ENCODE results near the gene FZD2. TPM values are rescaled to one million over a fixed set of nuclear protein-coding genes. Genes with fewer than 3 reads are reported as not detected.
A peak's percentile ranks its signal among the peaks of the same experiment; 100 is the strongest.
"Not testable (repeated sequence)": the region's sequence is repeated elsewhere in the genome, so short reads cannot be mapped to it uniquely, and the experiment has no call there.

Gene FZD2
- total RNA-seq (10 to 100 TPM in 1 of 2 donors, 1 to 10 TPM in 1; 9.8 to 12.1 TPM), polyA plus RNA-seq (ENCODE audit: insufficient read length in 6 of 6) (10 to 100 TPM; 22.5 to 36.7 (median 29.0) TPM)
- long read RNA-seq, donor 1, transcript FZD2-201 (1 exons, 2,112 nt), result major isoform, 64 of 64 reads
- long read RNA-seq, donor 1, partial matches to known transcripts, result 0 of 64 reads
- long read RNA-seq, donor 1, other reads (novel, unspliced or antisense), result 0 of 64 reads
- long read RNA-seq, donor 2, transcript FZD2-201 (1 exons, 2,112 nt), result major isoform, 63 of 63 reads
- long read RNA-seq, donor 2, partial matches to known transcripts, result 0 of 63 reads
- long read RNA-seq, donor 2, other reads (novel, unspliced or antisense), result 0 of 63 reads
- long read RNA-seq, donor 3, transcript FZD2-201 (1 exons, 2,112 nt), result major isoform, 36 of 36 reads
- long read RNA-seq, donor 3, partial matches to known transcripts, result 0 of 36 reads
- long read RNA-seq, donor 3, other reads (novel, unspliced or antisense), result 0 of 36 reads
- long read RNA-seq, donor 4, partial matches to known transcripts, result 0 of 2 reads
- long read RNA-seq, donor 4, other reads (novel, unspliced or antisense), result 0 of 2 reads
- long read RNA-seq, donor 5, transcript FZD2-201 (1 exons, 2,112 nt), result major isoform, 53 of 53 reads
- long read RNA-seq, donor 5, partial matches to known transcripts, result 0 of 53 reads
- long read RNA-seq, donor 5, other reads (novel, unspliced or antisense), result 0 of 53 reads
- long read RNA-seq, donor 6, transcript FZD2-201 (1 exons, 2,112 nt), result major isoform, 46 of 46 reads
- long read RNA-seq, donor 6, partial matches to known transcripts, result 0 of 46 reads
- long read RNA-seq, donor 6, other reads (novel, unspliced or antisense), result 0 of 46 reads
- long read RNA-seq, donor 7, transcript FZD2-201 (1 exons, 2,112 nt), result major isoform, 18 of 18 reads
- long read RNA-seq, donor 7, partial matches to known transcripts, result 0 of 18 reads
- long read RNA-seq, donor 7, other reads (novel, unspliced or antisense), result 0 of 18 reads
- long read RNA-seq, donor 8, transcript FZD2-201 (1 exons, 2,112 nt), result major isoform, 21 of 21 reads
- long read RNA-seq, donor 8, partial matches to known transcripts, result 0 of 21 reads
- long read RNA-seq, donor 8, other reads (novel, unspliced or antisense), result 0 of 21 reads
- long read RNA-seq, donor 9, result 0 reads
- long read RNA-seq, donor 10, partial matches to known transcripts, result 0 of 1 reads
- long read RNA-seq, donor 10, other reads (novel, unspliced or antisense), result 0 of 1 reads
- long read RNA-seq, donor 11, result 0 reads
- long read RNA-seq, donor 12, transcript FZD2-201 (1 exons, 2,112 nt), result major isoform, 36 of 36 reads
- long read RNA-seq, donor 12, partial matches to known transcripts, result 0 of 36 reads
- long read RNA-seq, donor 12, other reads (novel, unspliced or antisense), result 0 of 36 reads

DNA sequence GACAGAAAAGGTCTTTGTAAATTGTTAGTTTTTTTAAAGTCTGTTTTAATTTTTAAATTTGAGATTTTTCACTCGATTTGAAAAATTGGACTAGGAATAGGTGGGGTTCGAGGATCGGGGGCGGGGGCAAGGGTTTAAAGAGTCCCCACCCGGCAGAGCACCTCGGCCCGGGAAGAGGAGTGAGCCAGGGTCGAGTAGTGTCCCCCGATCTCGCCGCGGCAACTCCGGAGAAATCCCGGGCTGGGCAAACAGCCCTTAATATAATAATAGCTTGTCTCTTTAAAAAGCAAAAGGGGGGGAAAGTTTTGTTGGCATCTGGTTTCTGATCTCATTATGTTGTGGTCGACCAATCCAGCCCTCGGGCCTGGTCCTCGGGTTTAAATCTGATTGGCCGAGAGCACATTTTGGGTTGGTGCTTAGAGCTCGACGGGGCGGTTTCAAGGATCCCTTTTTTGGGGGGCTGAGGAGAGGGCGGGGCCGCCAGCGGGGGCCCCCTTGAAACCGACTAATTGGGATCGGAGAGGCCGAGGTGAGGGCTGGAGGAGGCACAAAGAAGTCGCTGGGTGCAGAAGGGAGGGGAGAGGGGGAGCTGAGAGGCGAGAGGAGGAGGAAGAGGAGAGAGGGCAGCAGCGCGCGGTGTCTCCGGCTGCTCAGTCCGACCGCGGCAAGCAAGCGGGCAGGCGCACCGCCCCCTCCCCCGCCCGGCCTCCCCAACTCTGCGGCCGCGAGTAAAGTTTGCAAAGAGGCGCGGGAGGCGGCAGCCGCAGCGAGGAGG, at the start of gene FZD2:
TSS of gene FZD2 (plus strand) at position 653 of the 775 bp plus-strand sequence. CDS start 205 bp downstream, outside the sequence.
- Histone ChIP-seq H3K27me3 (peaks cover 9 to 73% of the 10 kb centered on the region in 2 donors), H3K4me1 (peaks cover 0 to 24% of the 10 kb centered on the region in 2 donors), H3K27ac (peak within 1 kb of the TSS; percentile 75 to 79), H3K36me3 (no peaks in the 10 kb centered on the region), H3K9me3 (no peaks in the 10 kb centered on the region), H3K4me3 (peak within 1 kb of the TSS; percentile 48 to 62)
- intact Hi-C loops (cut with DNase I), result no loop called here
- DNase-seq, result peak; percentile 82 to 98 (median 92)
- TF ChIP-seq, protein P1, sequence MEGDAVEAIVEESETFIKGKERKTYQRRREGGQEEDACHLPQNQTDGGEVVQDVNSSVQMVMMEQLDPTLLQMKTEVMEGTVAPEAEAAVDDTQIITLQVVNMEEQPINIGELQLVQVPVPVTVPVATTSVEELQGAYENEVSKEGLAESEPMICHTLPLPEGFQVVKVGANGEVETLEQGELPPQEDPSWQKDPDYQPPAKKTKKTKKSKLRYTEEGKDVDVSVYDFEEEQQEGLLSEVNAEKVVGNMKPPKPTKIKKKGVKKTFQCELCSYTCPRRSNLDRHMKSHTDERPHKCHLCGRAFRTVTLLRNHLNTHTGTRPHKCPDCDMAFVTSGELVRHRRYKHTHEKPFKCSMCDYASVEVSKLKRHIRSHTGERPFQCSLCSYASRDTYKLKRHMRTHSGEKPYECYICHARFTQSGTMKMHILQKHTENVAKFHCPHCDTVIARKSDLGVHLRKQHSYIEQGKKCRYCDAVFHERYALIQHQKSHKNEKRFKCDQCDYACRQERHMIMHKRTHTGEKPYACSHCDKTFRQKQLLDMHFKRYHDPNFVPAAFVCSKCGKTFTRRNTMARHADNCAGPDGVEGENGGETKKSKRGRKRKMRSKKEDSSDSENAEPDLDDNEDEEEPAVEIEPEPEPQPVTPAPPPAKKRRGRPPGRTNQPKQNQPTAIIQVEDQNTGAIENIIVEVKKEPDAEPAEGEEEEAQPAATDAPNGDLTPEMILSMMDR (IDR thresholded peaks at IDR 0.05), result no peak
- ATAC-seq, result peak; percentile 90

- DNase-seq; intact Hi-C loops (cut with DNase I); ATAC-seq; H3K27ac ChIP-seq; H3K4me1 ChIP-seq; H3K36me3 ChIP-seq; H3K4me3 ChIP-seq; H3K9me3 ChIP-seq: not testable (repeated sequence)
- peaks cover 0 to 36% of the 10 kb centered on the region in 2 donors for H3K27me3 ChIP-seq
These were observed 45.8 kb upstream of the FZD2 start for GRCh38 chr17:44511241-44512134.

DNA sequence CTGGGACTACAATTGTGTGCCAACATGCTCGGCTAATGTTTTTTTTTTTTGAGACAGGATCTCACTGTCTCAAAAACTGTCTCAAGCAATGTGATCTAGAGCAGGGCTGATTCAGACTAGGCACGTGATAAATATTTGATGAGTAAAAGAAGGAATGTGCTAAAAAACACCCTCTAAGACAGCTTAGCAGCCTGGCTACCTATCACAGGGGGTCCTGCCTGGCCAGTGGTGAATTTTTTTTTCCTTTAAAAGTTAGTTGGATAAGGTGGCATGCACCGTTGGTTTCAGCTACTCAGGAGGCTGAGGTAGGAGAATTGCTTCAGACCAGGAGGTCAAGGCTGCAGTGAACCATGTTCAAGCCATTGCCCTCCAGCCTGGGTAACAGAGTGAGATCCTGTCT, 39.3 kb upstream of the FZD2 start:
- no peaks in the 10 kb centered on the region for H3K4me1 ChIP-seq
- DNase-seq (no peak), ATAC-seq (no peak)
- no peaks in the 10 kb centered on the region for H3K9me3 ChIP-seq
- TF ChIP-seq, protein P1 (IDR thresholded peaks at IDR 0.05), result no peak
- H3K27me3 ChIP-seq, result peaks cover 0 to 41% of the 10 kb centered on the region in 2 donors
- H3K27ac ChIP-seq, result no peak overlapping the region
- no peak overlapping the region for H3K4me3 ChIP-seq
- intact Hi-C loops (cut with DNase I), result no loop called here
- H3K36me3 ChIP-seq, result no peaks in the 10 kb centered on the region

DNA sequence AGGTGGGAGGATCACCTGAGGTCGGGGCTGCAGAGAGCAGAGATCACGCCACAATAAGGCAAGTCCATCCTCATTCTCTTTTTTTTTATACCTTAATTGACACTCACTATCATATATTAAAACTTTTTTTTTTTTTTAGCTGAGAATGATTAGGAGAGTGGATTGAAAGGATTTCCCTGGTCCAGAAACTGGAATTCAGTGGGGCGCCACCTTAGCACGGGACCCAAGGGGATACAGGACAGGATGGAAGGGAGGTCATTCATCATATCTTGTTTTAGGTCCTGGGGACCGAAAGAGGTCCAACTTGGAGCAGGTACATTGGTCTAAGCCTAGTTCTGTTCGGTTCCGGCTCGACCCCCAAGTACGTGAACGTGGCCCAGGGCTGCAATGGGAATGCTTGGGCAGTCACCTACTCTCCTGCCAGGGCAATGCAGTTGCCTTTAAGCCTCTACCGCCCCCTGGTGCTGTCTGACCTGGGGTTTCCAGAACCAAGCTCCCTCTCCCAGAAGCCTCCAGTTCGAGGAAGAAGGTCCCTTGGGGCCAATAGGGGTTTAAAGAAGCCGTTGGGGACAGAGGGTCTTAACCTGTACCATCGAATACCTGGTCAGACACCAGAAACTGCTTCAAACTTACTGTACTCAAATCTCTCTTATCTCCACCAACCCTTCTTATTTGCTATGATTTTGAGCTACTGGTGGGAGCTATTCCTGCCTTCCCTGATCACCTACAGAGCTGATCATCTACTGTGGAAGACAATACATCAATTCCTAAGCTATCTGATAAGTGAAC, 34.2 kb upstream of the FZD2 start:
- Histone ChIP-seq H3K4me3 (no peak overlapping the region), H3K36me3 (no peaks in the 10 kb centered on the region), H3K27ac (no peak overlapping the region), H3K27me3 (peaks cover 0 to 18% of the 10 kb centered on the region in 2 donors), H3K4me1 (no peaks in the 10 kb centered on the region), H3K9me3 (peaks cover 0 to 5% of the 10 kb centered on the region in 2 donors)
- intact Hi-C loops (cut with DNase I), result no loop called here
- TF ChIP-seq, protein P1 (IDR thresholded peaks at IDR 0.05), result peak; percentile 31 to 34
- peak in 1 of 4 donors; percentile 63 for DNase-seq
- peak; percentile 92 for ATAC-seq

Measured in left lung (tissue), 14 donors.